Measurements from ENCODE around the gene STARD3. TPM values are rescaled to one million over a fixed set of nuclear protein-coding genes. Genes with fewer than 3 reads are reported as not detected.

STARD3 gene
- total and polyA plus RNA-seq, 9 of the 15 experiments (the other 6 are each of a cell fraction or from before 2014, with no cell fraction given): 0.63 to 87.0 (median 46.0) TPM

GRCh38 chr17:39639566-39640458 lies 2.9 kb downstream of the STARD3 start (continued):
- no peak for TF ChIP-seq ZNF277 (CRISPR knock-in tag; IDR thresholded peaks at IDR 0.05; ENCODE audit: borderline replicate concordance)
- no peak for TF ChIP-seq ZNF354B (CRISPR knock-in tag; IDR thresholded peaks at IDR 0.05)
- TF ChIP-seq ZNF41 (CRISPR knock-in tag; conservative IDR thresholded peaks at IDR 0.05): no peak
- no peak for TF ChIP-seq GTF2F1 (IDR thresholded peaks at IDR 0.05; ENCODE audit: low read depth, low read length)
- TF ChIP-seq ZNF584 (CRISPR knock-in tag; IDR thresholded peaks at IDR 0.05; ENCODE audit: low read depth): no peak
- no peak for TF ChIP-seq E2F4 (CRISPR knock-in tag; IDR thresholded peaks at IDR 0.05; ENCODE audit: low read depth)
- TF ChIP-seq ZNF778 (CRISPR knock-in tag; IDR thresholded peaks at IDR 0.05): no peak
- peak; percentile 68 for TF ChIP-seq ESRRA (IDR thresholded peaks at IDR 0.05; ENCODE audit: borderline replicate concordance, low read depth)
- TF ChIP-seq ZNF668 (CRISPR knock-in tag; IDR thresholded peaks at IDR 0.05): no peak
- TF ChIP-seq BCOR (IDR thresholded peaks at IDR 0.05): peak; percentile 49; the same call in 1 of the 2 replicates
- TF ChIP-seq ELK1 (CRISPR knock-in tag; IDR thresholded peaks at IDR 0.05): no peak
